Subcutaneous abdominal adipose tissue (tissue), 5 donors: ENCODE results near the gene C5orf47.

ENCODE experiments used
- H3K27ac ChIP-seq: one replicate; pipeline ENCODE4 v1.7.0; 2013; ENCODE audit warnings: low read depth, mild to moderate bottlenecking, inconsistent platforms, low read length, moderate library complexity
- H3K27me3 ChIP-seq, 5 donors: one replicate each; pipeline ENCODE4 v1.7.0; 2013; ENCODE audit warnings: low read length in 5 of 5, inconsistent platforms in 1 of 5; ENCODE audit not compliant: control insufficient read depth in 5 of 5, insufficient read depth in 4 of 5
- H3K36me3 ChIP-seq, 5 donors: one replicate each; pipeline ENCODE4 v1.7.0; 2013; ENCODE audit warnings: low read length in 5 of 5; ENCODE audit not compliant: control insufficient read depth in 5 of 5, insufficient read depth in 5 of 5
- H3K4me1 ChIP-seq, 5 donors: one replicate each; pipeline ENCODE4 v1.7.0; 2013; ENCODE audit warnings: low read length in 5 of 5, mild to moderate bottlenecking in 3 of 5, moderate library complexity in 1 of 5; ENCODE audit not compliant: control insufficient read depth in 5 of 5, insufficient read depth in 5 of 5
- H3K4me3 ChIP-seq, 5 donors: one replicate each; pipeline ENCODE4 v1.7.0; 2013; ENCODE audit warnings: low read length in 5 of 5, low read depth in 1 of 5
- H3K9ac ChIP-seq, 5 donors: one replicate each; pipeline ENCODE4 v1.7.0; 2013; ENCODE audit warnings: low read length in 5 of 5, mild to moderate bottlenecking in 4 of 5, moderate library complexity in 3 of 5
- H3K9me3 ChIP-seq, 5 donors: one replicate each; pipeline ENCODE4 v1.7.0; 2013; ENCODE audit warnings: low read length in 5 of 5; ENCODE audit not compliant: control insufficient read depth in 5 of 5
- donor health status: healthy.
- donor health status: healthy.
- donor health status: healthy.
- donor health status: healthy.
- donor health status: healthy.

The C5orf47 gene

DNA sequence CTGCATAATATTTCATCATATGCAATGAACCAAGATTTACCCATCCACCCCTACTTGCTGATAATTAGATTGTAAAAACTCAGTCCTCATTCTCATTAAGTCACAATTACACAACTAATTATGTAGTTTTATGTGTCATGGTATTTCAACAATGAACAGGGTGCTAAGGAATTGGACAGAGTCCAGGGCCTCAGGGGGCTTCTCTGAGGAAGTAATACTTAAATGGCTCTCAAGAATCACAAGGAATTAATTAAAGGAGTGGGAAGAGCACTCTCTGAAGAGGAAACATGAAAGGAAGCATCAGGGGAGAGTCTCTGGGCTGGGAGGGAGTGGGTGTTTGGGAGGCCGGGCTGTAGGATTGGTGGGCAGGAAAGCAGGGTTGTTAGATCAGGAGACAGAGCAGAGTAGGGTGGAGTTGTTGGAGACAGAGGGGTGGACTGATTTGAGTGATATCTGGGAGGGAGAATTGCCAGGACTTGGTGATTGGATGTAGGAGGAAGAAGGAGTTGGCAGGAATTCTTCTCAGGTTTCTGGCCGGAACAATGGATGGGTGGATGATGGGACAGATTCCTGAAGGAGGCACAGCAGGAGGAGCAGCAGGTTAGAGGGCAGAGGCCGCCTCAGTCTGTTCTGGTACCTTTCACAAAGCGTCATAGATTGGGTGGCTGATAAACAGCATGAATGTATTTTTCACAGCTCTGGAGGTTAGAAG, 33.6 kb downstream of the C5orf47 start:
- no peak overlapping the region for H3K9ac ChIP-seq
- H3K4me1 ChIP-seq = no peaks in the 10 kb centered on the region
- no peak overlapping the region for H3K4me3 ChIP-seq
- no peak overlapping the region for H3K27ac ChIP-seq
- H3K27me3 ChIP-seq = peaks cover 0 to 5% (median 0%) of the 10 kb centered on the region in 5 donors
- peaks cover 0 to 2% (median 0%) of the 10 kb centered on the region in 5 donors for H3K9me3 ChIP-seq
- H3K36me3 ChIP-seq = no peaks in the 10 kb centered on the region

DNA sequence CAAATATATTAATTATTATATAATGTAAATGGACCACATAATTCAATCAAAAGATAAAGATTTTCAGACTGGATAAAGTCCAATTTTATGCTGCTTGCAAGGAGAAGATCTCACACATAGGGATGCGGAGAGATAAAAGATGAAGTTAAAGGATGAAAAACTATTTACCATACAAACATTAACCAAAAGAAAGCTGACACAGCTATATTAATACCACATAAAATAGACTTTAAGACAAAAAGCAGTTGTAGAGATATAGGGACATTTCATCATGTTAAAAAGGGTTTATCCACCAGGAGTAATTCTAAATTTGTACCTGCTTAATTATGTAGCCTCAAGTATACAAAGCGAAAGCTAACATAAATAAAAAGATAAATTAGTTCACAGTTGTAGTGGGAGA, 41.3 kb downstream of the C5orf47 start:
- Histone ChIP-seq H3K4me1 (no peaks in the 10 kb centered on the region), H3K9ac (no peak overlapping the region), H3K36me3 (no peaks in the 10 kb centered on the region), H3K27ac (no peak overlapping the region), H3K9me3 (peaks cover 0 to 12% (median 3%) of the 10 kb centered on the region in 5 donors), H3K4me3 (no peak overlapping the region), H3K27me3 (no peaks in the 10 kb centered on the region)

DNA sequence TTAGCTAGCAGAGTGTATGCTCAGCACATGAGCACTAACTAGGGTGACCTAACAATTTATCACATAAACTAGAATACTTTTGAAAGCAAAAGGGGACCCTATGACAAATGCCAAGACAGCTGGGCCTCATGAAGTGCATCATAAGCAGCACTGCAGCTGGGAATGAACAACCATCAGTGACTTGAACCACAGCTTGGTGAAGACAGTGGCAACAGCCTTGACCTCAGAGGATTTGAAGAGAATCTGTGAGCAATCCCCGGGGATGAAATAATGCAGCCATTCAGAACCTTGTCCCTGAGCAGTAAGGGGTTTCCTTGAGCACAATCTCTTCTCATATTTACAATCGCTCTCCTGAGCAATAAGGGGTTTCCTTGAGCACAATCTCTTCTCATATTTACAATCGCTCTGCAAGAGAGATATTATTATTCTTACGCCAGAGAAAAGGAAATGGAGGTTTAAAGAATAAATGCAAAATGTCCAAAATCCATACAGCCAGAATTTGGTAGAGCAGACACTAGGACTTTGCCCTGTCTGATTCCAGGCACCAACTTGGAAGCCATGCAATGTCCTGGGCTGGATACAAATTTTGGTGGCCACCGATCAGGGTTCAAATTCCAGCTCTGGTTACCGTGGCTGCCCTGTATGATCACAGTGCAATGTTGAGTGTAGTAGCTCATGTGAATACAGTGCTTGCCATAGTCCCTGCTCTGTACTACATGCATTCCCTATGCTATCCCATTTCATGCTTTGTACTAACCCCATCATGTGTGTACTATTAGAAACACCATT, 55.7 kb downstream of the C5orf47 start:
- H3K4me1 ChIP-seq = no peaks in the 10 kb centered on the region
- H3K9me3 ChIP-seq = no peaks in the 10 kb centered on the region
- no peaks in the 10 kb centered on the region for H3K36me3 ChIP-seq
- no peak overlapping the region for H3K4me3 ChIP-seq
- peaks cover 0 to 2% (median 0%) of the 10 kb centered on the region in 5 donors for H3K27me3 ChIP-seq
- no peak overlapping the region for H3K27ac ChIP-seq
- H3K9ac ChIP-seq = no peak overlapping the region

DNA sequence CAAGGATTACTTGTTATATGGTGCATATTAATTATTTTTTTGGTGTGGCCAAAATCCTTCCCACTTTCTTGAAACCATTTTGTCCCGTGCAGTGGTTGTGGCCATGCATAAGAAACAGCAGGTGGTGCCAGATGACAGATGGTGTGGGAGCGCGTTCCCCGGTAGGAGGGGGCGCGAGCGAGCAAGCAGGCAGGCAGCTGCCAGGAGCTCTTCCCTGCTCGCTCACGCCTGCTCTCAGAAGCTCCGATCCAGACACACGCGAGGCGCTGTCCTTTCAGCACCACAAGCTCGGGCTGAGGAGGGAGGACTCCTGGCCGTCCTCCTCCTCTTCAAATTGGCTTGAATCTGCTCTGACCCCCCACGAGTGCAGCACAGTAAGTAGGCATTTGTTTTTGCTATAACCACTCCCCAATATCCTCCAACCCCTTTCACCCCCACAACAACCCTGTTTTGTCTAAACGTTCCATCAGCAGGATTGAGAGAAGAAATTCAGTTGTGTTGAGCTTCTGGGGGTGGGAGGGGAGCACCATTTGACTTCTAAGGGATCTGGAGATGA, 56.6 kb downstream of the C5orf47 start, which contains the start of gene NSG2:
Gene NSG2, plus strand, starts transcription at position 237 of the 556 bp plus-strand sequence. CDS start 1,050 bp downstream, outside the sequence.
- no peaks in the 10 kb centered on the region for H3K9me3 ChIP-seq
- no peak within 1 kb of the TSS for H3K4me3 ChIP-seq
- no peaks in the 10 kb centered on the region for H3K36me3 ChIP-seq
- H3K9ac ChIP-seq = no peak within 1 kb of the TSS
- H3K4me1 ChIP-seq = no peaks in the 10 kb centered on the region
- peaks cover 0 to 5% (median 0%) of the 10 kb centered on the region in 5 donors for H3K27me3 ChIP-seq
- no peak within 1 kb of the TSS for H3K27ac ChIP-seq

- no peak overlapping the region for H3K4me3 ChIP-seq
- H3K9me3 ChIP-seq = no peaks in the 10 kb centered on the region
- H3K27me3 ChIP-seq = peaks cover 0 to 14% (median 4%) of the 10 kb centered on the region in 5 donors
- H3K4me1 ChIP-seq = no peaks in the 10 kb centered on the region
- no peak overlapping the region for H3K27ac ChIP-seq
- H3K36me3 ChIP-seq = no peaks in the 10 kb centered on the region
- H3K9ac ChIP-seq = no peak overlapping the region
Measured at GRCh38 chr5:174046558-174046957, 57.6 kb downstream of the C5orf47 start.

DNA sequence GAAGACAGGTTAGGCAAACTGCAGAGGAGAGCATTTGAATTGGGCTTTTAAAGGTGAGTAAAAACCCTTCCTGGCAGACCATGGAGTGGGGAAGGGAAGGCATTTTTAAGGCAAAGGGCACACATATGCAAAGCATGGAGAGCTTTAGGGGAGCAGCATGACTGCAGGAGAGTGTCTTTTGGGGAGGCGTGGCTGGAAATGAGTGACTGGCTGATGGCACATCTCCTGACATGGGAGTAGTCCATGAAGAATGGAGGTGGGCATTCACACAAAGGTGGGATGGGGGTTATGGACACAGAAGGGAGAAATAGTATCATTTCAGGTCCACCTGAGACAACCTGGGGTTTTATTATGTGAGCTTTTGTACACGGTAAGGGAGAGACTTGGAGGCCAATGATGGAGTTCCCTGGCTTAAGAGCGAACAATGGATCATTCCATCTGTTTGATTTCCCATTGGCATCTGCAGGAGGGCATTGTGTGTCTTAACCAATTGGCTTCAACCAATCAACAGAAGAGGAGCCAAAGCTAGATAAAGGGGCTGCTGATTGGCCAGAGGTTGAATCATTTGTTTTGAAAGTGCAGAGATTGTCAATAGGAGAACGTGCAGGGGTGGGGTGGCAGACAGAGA, 58.6 kb downstream of the C5orf47 start:
- Histone ChIP-seq H3K9ac (no peak overlapping the region), H3K27me3 (peaks cover 0 to 14% (median 5%) of the 10 kb centered on the region in 5 donors), H3K9me3 (no peaks in the 10 kb centered on the region), H3K36me3 (no peaks in the 10 kb centered on the region), H3K4me3 (no peak overlapping the region), H3K4me1 (no peaks in the 10 kb centered on the region), H3K27ac (no peak overlapping the region)

DNA sequence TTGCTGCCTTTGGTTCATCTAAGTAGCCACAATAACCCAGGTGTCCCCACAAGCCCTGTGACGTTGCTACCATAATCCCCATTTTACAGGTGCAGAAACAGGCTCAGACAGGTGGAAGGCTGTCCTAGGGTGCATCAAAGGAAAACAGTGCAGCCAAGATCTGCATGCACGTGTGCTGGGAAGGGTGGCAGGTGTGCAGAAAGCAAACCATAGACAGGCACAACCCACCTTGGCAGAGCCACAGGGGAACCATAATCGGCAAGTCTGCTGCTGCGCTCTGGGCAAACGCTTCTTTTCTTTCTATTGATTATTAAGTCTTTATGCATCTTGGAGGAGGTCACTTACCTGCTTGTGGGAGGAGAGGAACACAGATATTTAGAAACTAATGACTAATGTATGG, 63.7 kb downstream of the C5orf47 start:
- Histone ChIP-seq H3K36me3 (no peaks in the 10 kb centered on the region), H3K27me3 (peaks cover 0 to 14% (median 5%) of the 10 kb centered on the region in 5 donors), H3K4me1 (no peaks in the 10 kb centered on the region), H3K4me3 (no peak overlapping the region), H3K27ac (no peak overlapping the region), H3K9ac (no peak overlapping the region), H3K9me3 (no peaks in the 10 kb centered on the region)

- Histone ChIP-seq H3K9me3 (no peaks in the 10 kb centered on the region), H3K4me3 (no peak overlapping the region), H3K27ac (no peak overlapping the region), H3K4me1 (no peaks in the 10 kb centered on the region), H3K36me3 (no peaks in the 10 kb centered on the region), H3K27me3 (peaks cover 0 to 14% (median 5%) of the 10 kb centered on the region in 5 donors), H3K9ac (no peak overlapping the region)
Measured at GRCh38 chr5:174053905-174054304, 64.9 kb downstream of the C5orf47 start.
